ENCODE results near the gene PDSS2.

DNA sequence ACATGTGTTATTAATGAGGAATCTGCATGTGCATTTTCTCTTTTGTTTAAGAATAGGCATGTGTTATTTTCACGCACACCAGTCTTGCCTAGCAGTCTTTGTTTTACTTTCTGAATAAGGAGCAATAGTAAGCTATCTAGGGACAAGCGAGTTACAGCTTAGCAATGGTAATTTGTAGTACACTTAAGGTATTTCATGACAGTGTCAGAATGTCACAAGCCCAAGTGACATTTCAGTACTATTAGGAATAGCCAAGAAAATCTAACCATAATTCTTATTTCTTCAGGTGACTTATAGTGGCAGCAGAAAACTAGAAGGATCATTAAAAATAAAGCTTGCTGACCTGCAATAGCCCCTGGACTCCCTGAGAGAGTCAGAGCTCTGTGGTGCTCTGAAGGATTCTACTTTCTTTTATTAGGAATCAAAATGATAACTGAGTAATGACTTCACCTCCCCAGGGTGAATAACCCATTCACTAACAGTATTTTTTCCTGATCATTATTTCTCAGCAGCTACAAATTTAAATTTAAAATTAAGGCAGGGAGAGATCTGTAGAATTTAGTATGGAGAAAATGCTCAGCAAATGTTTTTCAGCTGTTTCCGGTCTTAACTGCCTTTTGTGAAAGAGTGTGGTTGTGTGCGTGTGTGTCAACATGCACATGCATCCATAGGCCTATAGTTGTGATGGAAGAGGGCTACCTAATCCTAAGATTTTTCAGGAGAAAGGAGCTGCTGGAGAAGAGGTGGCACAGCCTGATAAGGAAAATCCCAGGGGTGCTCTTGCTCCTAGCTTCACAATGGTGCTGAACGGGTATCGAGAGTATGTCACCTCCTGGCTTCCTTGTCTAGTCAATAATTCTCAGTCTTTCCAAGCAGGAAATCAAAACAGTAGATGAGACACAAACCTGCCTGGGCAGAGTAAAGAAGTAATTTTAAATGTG is 254.0 kb downstream of the PDSS2 start:
- TF ChIP-seq, protein P1, sequence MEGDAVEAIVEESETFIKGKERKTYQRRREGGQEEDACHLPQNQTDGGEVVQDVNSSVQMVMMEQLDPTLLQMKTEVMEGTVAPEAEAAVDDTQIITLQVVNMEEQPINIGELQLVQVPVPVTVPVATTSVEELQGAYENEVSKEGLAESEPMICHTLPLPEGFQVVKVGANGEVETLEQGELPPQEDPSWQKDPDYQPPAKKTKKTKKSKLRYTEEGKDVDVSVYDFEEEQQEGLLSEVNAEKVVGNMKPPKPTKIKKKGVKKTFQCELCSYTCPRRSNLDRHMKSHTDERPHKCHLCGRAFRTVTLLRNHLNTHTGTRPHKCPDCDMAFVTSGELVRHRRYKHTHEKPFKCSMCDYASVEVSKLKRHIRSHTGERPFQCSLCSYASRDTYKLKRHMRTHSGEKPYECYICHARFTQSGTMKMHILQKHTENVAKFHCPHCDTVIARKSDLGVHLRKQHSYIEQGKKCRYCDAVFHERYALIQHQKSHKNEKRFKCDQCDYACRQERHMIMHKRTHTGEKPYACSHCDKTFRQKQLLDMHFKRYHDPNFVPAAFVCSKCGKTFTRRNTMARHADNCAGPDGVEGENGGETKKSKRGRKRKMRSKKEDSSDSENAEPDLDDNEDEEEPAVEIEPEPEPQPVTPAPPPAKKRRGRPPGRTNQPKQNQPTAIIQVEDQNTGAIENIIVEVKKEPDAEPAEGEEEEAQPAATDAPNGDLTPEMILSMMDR (IDR thresholded peaks at IDR 0.05) = no peak
- TF ChIP-seq RCOR1 (IDR thresholded peaks at IDR 0.05; ENCODE audit: low read length) = no peak
- TF ChIP-seq JUND (IDR thresholded peaks at IDR 0.05) = no peak
- TF ChIP-seq FOXM1 (IDR thresholded peaks at IDR 0.05; ENCODE audit: low read depth) = no peak
- TF ChIP-seq EP300 (IDR thresholded peaks at IDR 0.05; ENCODE audit: borderline replicate concordance in 1 of 2, low read depth in 1 of 2, low read length in 1 of 2) = no peak
- TF ChIP-seq, protein P2, sequence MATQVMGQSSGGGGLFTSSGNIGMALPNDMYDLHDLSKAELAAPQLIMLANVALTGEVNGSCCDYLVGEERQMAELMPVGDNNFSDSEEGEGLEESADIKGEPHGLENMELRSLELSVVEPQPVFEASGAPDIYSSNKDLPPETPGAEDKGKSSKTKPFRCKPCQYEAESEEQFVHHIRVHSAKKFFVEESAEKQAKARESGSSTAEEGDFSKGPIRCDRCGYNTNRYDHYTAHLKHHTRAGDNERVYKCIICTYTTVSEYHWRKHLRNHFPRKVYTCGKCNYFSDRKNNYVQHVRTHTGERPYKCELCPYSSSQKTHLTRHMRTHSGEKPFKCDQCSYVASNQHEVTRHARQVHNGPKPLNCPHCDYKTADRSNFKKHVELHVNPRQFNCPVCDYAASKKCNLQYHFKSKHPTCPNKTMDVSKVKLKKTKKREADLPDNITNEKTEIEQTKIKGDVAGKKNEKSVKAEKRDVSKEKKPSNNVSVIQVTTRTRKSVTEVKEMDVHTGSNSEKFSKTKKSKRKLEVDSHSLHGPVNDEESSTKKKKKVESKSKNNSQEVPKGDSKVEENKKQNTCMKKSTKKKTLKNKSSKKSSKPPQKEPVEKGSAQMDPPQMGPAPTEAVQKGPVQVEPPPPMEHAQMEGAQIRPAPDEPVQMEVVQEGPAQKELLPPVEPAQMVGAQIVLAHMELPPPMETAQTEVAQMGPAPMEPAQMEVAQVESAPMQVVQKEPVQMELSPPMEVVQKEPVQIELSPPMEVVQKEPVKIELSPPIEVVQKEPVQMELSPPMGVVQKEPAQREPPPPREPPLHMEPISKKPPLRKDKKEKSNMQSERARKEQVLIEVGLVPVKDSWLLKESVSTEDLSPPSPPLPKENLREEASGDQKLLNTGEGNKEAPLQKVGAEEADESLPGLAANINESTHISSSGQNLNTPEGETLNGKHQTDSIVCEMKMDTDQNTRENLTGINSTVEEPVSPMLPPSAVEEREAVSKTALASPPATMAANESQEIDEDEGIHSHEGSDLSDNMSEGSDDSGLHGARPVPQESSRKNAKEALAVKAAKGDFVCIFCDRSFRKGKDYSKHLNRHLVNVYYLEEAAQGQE (IDR thresholded peaks at IDR 0.05; ENCODE audit: low read depth, low read length) = no peak
